IMR-90 (cell line): ENCODE results near the gene AXIN1. TPM values are rescaled to one million over a fixed set of nuclear protein-coding genes. Genes with fewer than 3 reads are reported as not detected.

Experiments used
- ATAC-seq: fragments of 200-7000 bp; cut with Tn5 transposase; 2 replicates; pipeline ENCODE4 v1.9.1; 2020; ENCODE audit warnings: low read depth, mild to moderate bottlenecking, moderate library complexity
- BruUV-seq: library from RNA; stranded (reverse); fragments of 400-500 nt; replicated peaks from 2 replicates; lab custom pipeline; 2021; lab: Mats Ljungman, UMichigan
- CTCF ChIA-PET: fragments of 300-600 bp; formaldehyde crosslinking; extraction: SDS; loops from one replicate; lab custom pipeline; 2021; ENCODE audit warnings: antibody characterized with exemption; lab: Yijun Ruan, JAX
- POLR2A ChIA-PET: fragments of 300-600 bp; sonication (Branson Sonifier 250); formaldehyde crosslinking; loops from one replicate; lab custom pipeline; 2022; ENCODE audit warnings: antibody characterized with exemption; ENCODE audit not compliant: unreplicated experiment; lab: Charles Lee
- DNase-seq: peaks from one replicate; pipeline ENCODE4 v3.0.0; 2013
- H2AFZ ChIP-seq: replicated peaks from 2 replicates; pipeline ENCODE3; 2013; ENCODE audit warnings: low read length, mild to moderate bottlenecking; ENCODE audit not compliant: poor library complexity
- H2AK5ac ChIP-seq: 2 replicates; pipeline ENCODE4 v1.6.1; 2013; ENCODE audit warnings: low read depth, low read length, inconsistent platforms
- H2AK9ac ChIP-seq: replicated peaks from 2 replicates; pipeline ENCODE3; 2013; ENCODE audit warnings: mild to moderate bottlenecking, low read depth, low read length, moderate library complexity; ENCODE audit not compliant: poor library complexity
- H2BK120ac ChIP-seq: 2 replicates; pipeline ENCODE4 v1.6.1; 2013; ENCODE audit warnings: low read depth, low read length, inconsistent platforms
- H2BK15ac ChIP-seq: 3 replicates; pipeline ENCODE4 v1.6.1; 2013; ENCODE audit warnings: low read depth, low read length, inconsistent platforms
- H2BK20ac ChIP-seq: 2 replicates; pipeline ENCODE4 v1.6.1; 2013; ENCODE audit warnings: low read depth, mild to moderate bottlenecking, inconsistent platforms, low read length, moderate library complexity
- H2BK5ac ChIP-seq: 2 replicates; pipeline ENCODE4 v1.6.1; 2013; ENCODE audit warnings: mild to moderate bottlenecking, low read depth, low read length, inconsistent platforms; ENCODE audit not compliant: poor library complexity, severe bottlenecking
- H3K14ac ChIP-seq: replicated peaks from 2 replicates; pipeline ENCODE4 v1.6.1; 2013; ENCODE audit warnings: low read depth, low read length, inconsistent platforms
- H3K18ac ChIP-seq: 2 replicates; pipeline ENCODE4 v1.6.1; 2013; ENCODE audit warnings: low read depth, low read length, control low read depth
- H3K23ac ChIP-seq: 2 replicates; pipeline ENCODE4 v1.6.1; 2013; ENCODE audit warnings: low read depth, low read length, inconsistent platforms
- H3K27ac ChIP-seq: 2 replicates; pipeline ENCODE4 v1.5.1; 2013; ENCODE audit warnings: mild to moderate bottlenecking, control low read depth, low read length; ENCODE audit not compliant: insufficient read depth
- H3K27me3 ChIP-seq: 2 replicates; pipeline ENCODE4 v1.6.1; 2013; ENCODE audit warnings: low read length; ENCODE audit not compliant: control insufficient read depth, insufficient read depth
- H3K36me3 ChIP-seq: 2 replicates; pipeline ENCODE4 v1.6.1; 2013; ENCODE audit warnings: low read length, mixed read lengths; ENCODE audit not compliant: control insufficient read depth, insufficient read depth
- H3K4ac ChIP-seq: 2 replicates; pipeline ENCODE4 v1.6.1; 2013; ENCODE audit warnings: low read depth, low read length, inconsistent platforms
- H3K4me1 ChIP-seq: 2 replicates; pipeline ENCODE4 v1.6.1; 2013; ENCODE audit warnings: low read length, mixed read lengths; ENCODE audit not compliant: control insufficient read depth, insufficient read depth
- H3K4me2 ChIP-seq: 2 replicates; pipeline ENCODE4 v1.6.1; 2013; ENCODE audit warnings: low read depth, mild to moderate bottlenecking, control low read depth, low read length, moderate library complexity
- H3K4me3 ChIP-seq: 2 replicates; pipeline ENCODE4 v1.5.1; 2013; ENCODE audit warnings: low read depth, mild to moderate bottlenecking, control low read depth, low read length, moderate library complexity; ENCODE audit not compliant: insufficient read depth
- H3K56ac ChIP-seq: 2 replicates; pipeline ENCODE4 v1.6.1; 2013; ENCODE audit warnings: low read length, inconsistent platforms; ENCODE audit not compliant: insufficient read depth; ENCODE audit errors: extremely low read depth
- H3K79me1 ChIP-seq, 2 experiments: 2 replicates each; pipeline ENCODE4 v1.6.1; 2013; ENCODE audit warnings: low read length in 2 of 2, inconsistent platforms in 1 of 2, low read depth in 1 of 2
- H3K9ac ChIP-seq: 2 replicates; pipeline ENCODE4 v1.6.1; 2013; ENCODE audit warnings: low read depth, low read length, control low read depth
- H3K9me1 ChIP-seq: 2 replicates; pipeline ENCODE4 v1.6.1; 2013; ENCODE audit warnings: low read length, inconsistent platforms; ENCODE audit not compliant: insufficient read depth
- H3K9me3 ChIP-seq: 2 replicates; pipeline ENCODE4 v1.6.1; 2013; ENCODE audit warnings: low read length; ENCODE audit not compliant: control insufficient read depth, insufficient read depth
- H4K20me1 ChIP-seq: 2 replicates; pipeline ENCODE4 v1.6.1; 2013; ENCODE audit warnings: low read length, inconsistent platforms; ENCODE audit not compliant: insufficient read depth
- H4K5ac ChIP-seq: 2 replicates; pipeline ENCODE4 v1.6.1; 2013; ENCODE audit warnings: mild to moderate bottlenecking, low read depth, low read length, control low read depth
- H4K8ac ChIP-seq, 2 experiments: 2 replicates each; pipeline ENCODE4 v1.6.1; 2013; ENCODE audit warnings: low read depth in 2 of 2, low read length in 2 of 2, control low read depth in 1 of 2, inconsistent platforms in 1 of 2
- H4K91ac ChIP-seq: 2 replicates; pipeline ENCODE4 v1.6.1; 2013; ENCODE audit warnings: low read depth, low read length, inconsistent platforms; ENCODE audit not compliant: insufficient read depth
- CEBPB ChIP-seq: IDR thresholded peaks from 2 replicates; pipeline ENCODE4 v1.6.1; 2012; ENCODE audit warnings: low read depth, low read length, improper control_type of control experiment
- CHD1 ChIP-seq: IDR thresholded peaks from 2 replicates; pipeline ENCODE4 v1.6.1; 2012; ENCODE audit warnings: low read depth, low read length, improper control_type of control experiment
- FOS ChIP-seq: fragments of 150-350 bp; IDR thresholded peaks from 2 replicates; pipeline ENCODE4 v1.6.1; 2016; ENCODE audit warnings: low read depth, low read length
- MAFK ChIP-seq: IDR thresholded peaks from 2 replicates; pipeline ENCODE4 v1.6.1; 2012; ENCODE audit warnings: low read depth, low read length, improper control_type of control experiment
- MAZ ChIP-seq: IDR thresholded peaks from 2 replicates; pipeline ENCODE4 v1.6.1; 2012; ENCODE audit warnings: low read depth, mild to moderate bottlenecking, low read length, improper control_type of control experiment, moderate library complexity, borderline replicate concordance
- MXI1 ChIP-seq: IDR thresholded peaks from 2 replicates; pipeline ENCODE4 v1.6.1; 2012; ENCODE audit warnings: low read depth, mild to moderate bottlenecking, low read length, moderate library complexity, borderline replicate concordance
- NFE2L2 ChIP-seq: fragments of 150-350 bp; IDR thresholded peaks from 2 replicates; pipeline ENCODE4 v1.6.1; 2016; ENCODE audit warnings: low read depth, mild to moderate bottlenecking, low read length
- POLR2A ChIP-seq: IDR thresholded peaks from 2 replicates; pipeline ENCODE4 v1.6.1; 2012; ENCODE audit warnings: mild to moderate bottlenecking, low read depth, low read length
- RAD21 ChIP-seq: IDR thresholded peaks from 2 replicates; pipeline ENCODE4 v1.6.1; 2012; ENCODE audit warnings: low read length, improper control_type of control experiment
- RCOR1 ChIP-seq: IDR thresholded peaks from 2 replicates; pipeline ENCODE4 v1.6.1; 2012; ENCODE audit warnings: mild to moderate bottlenecking, low read length, improper control_type of control experiment; ENCODE audit not compliant: insufficient replicate concordance
- RFX5 ChIP-seq: IDR thresholded peaks from 2 replicates; pipeline ENCODE4 v1.8.0; 2012; ENCODE audit warnings: low read depth, mild to moderate bottlenecking, low read length, moderate library complexity
- SMC3 ChIP-seq: fragments of 150-350 bp; IDR thresholded peaks from 2 replicates; pipeline ENCODE4 v1.6.1; 2016; ENCODE audit warnings: low read depth, mild to moderate bottlenecking, antibody characterized with exemption, low read length, moderate library complexity
- WGBS, 2 experiments: methylation state at CpG; one replicate each; pipeline versions ENCODE4 v1.1.5 to v1.1.7; 2013; ENCODE audit warnings: missing lambda C conversion rate in 2 of 2; ENCODE audit not compliant: insufficient read length in 1 of 2; ENCODE audit errors: extremely low coverage in 2 of 2; 5-methylcytosine and 5-hydroxymethylcytosine counted together
- dilution Hi-C: fragments of 300-500 bp; cut with HindIII; formaldehyde crosslinking; loops from one replicate; pipeline ENCODE4 v1.14.3; 2018; ENCODE audit warnings: low sequenced_read_pairs; ENCODE audit not compliant: unreplicated experiment
- in situ Hi-C: fragments of 300-500 bp; cut with MboI; formaldehyde crosslinking; loops from 3 replicates; pipeline ENCODE4 v1.14.3; 2019; ENCODE audit warnings: low sequenced_read_pairs, inconsistent platforms, mixed read lengths
- intact Hi-C: fragments of 100-400 bp; cut with micrococcal nuclease; formaldehyde crosslinking; loops from 2 replicates; pipeline ENCODE4 v1.10.0; 2022
- polyA plus RNA-seq, 3 experiments: library from polyadenylated mRNA; depleted of rRNA; stranded (reverse); fragments of >200 nt; gene quantifications; 2 replicates each; pipeline ENCODE4 v1.2.3, GENCODE V29; 2012; ENCODE audit warnings: low replicate concordance in 1 of 3
- total RNA-seq: library from RNA; depleted of rRNA; stranded (reverse); fragments of >200 nt; gene quantifications from 2 replicates; pipeline ENCODE4 v1.2.3, GENCODE V29; 2012
- TF ChIP-seq, protein P1 (sequence below): fragments of 150-350 bp; IDR thresholded peaks from 2 replicates; pipeline ENCODE4 v1.6.1; 2016; ENCODE audit warnings: low read depth, mild to moderate bottlenecking, low read length, moderate library complexity, borderline replicate concordance
- TF ChIP-seq, protein P2 (sequence below): fragments of 150-350 bp; IDR thresholded peaks from 2 replicates; pipeline ENCODE4 v1.6.1; 2017; ENCODE audit warnings: mild to moderate bottlenecking, antibody characterized with exemption, low read length, low read depth
- TF ChIP-seq, protein P3 (sequence below): conservative IDR thresholded peaks from 2 replicates; pipeline ENCODE4 v1.5.1; 2012; ENCODE audit warnings: mild to moderate bottlenecking, low read depth, low read length, improper control_type of control experiment

AXIN1 gene
- total and polyA plus RNA-seq, 2 of the 4 experiments (the other 2 are of a cell fraction): 10.9 to 14.2 TPM

DNA sequence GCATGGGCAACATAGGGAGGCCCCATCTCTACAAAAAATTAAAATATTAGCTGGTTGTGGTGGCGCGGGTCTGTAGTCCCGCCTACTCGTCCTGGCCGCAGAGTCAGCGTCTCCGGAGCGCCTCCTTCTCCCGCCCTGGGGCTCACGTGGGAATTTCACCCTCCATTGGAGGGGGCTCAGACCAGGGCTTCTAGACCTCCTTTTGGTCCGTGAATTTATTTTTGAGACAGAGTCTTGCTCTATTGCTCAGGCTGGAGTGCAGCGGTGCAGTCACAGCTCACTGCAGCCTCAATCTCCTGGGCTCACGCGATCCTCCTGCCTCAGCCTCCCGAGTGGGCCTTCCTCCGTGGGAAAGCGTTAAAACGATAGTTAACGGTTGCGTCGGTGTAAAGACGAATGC is 44.1 kb upstream of the AXIN1 start:
- H2AFZ ChIP-seq: peak overlapping the region; percentile 84
- intact Hi-C loops (loop anchor here (2.0 to 10.0 kb wide), 2 partner anchors 88 to 192 kb away; no protein-coding TSS in a partner anchor), in situ Hi-C loops (loop anchor here (10.0 kb wide), 1 partner anchor 248 kb away; the partner anchor contains the start of genes MCRIP2 and WDR90), dilution Hi-C loops (no loop called here)
- peaks cover 19% of the 10 kb centered on the region for H3K36me3 ChIP-seq
- ChIA-PET POLR2A (no interaction called here), CTCF (interaction anchor here (0.6 kb wide), 1 partner anchor 413 kb away, joined by 3 read pairs; no protein-coding TSS in a partner anchor)
- no peak overlapping the region for H2BK120ac ChIP-seq
- H3K18ac ChIP-seq: no peak overlapping the region
- H3K9me3 ChIP-seq: peaks cover 3% of the 10 kb centered on the region
- peak overlapping the region; percentile 58 to 68; a peak in 3 of 4 replicates for H4K8ac ChIP-seq
- peak overlapping the region; percentile 70 for H3K4me3 ChIP-seq
- no peak overlapping the region for H3K27ac ChIP-seq
- WGBS, 2 experiments: 5% methylated on average over 10 of the region's 22 CpGs; no CpG with 5 or more reads in 1 of the 2 experiments
- no peak overlapping the region for H2BK15ac ChIP-seq
- H2BK5ac ChIP-seq: no peak overlapping the region
- 0 out of 2 replicates have a peak, but pooled peaks cover 7% of the 10 kb centered on the region for H3K9me1 ChIP-seq
- H2AK9ac ChIP-seq: peak overlapping the region; percentile 33
- peak overlapping the region; percentile 63 for H3K9ac ChIP-seq
- H3K4me1 ChIP-seq: peaks cover 4% of the 10 kb centered on the region
- H3K23ac ChIP-seq: 0 out of 2 replicates have a peak overlapping the region, but pooled peaks have one; percentile 65
- peak overlapping the region; percentile 73; the same call in 1 of the 2 replicates for H3K14ac ChIP-seq
- H3K4ac ChIP-seq: peak overlapping the region; percentile 55; the same call in 1 of the 2 replicates
- no TSS peak for BruUV-seq
- no peaks in the 10 kb centered on the region for H3K27me3 ChIP-seq
- DNase-seq: peak; percentile 41
- 0 out of 2 replicates have a peak overlapping the region, but pooled peaks have one; percentile 67 for H2AK5ac ChIP-seq
- no peak overlapping the region; the same call in 1 of the 2 replicates for H4K91ac ChIP-seq
- peak; percentile 44 for ATAC-seq
- H2BK20ac ChIP-seq: no peak overlapping the region
- H4K20me1 ChIP-seq: peaks cover 15% of the 10 kb centered on the region; the same call in 1 of the 2 replicates
- peak overlapping the region; percentile 72 for H3K4me2 ChIP-seq
- H4K5ac ChIP-seq: 0 out of 2 replicates have a peak overlapping the region, but pooled peaks have one; percentile 3
- H3K79me1 ChIP-seq: peaks cover 4 to 35% of the 10 kb centered on the region in 2 experiments; a peak in 3 of 4 replicates
- H3K56ac ChIP-seq: no peak overlapping the region
- TF ChIP-seq CHD1 (no peak), RCOR1 (no peak), SMC3 (no peak), RAD21 (no peak), FOS (no peak), RFX5 (no peak), MAZ (peak; percentile 26; the same call in 1 of the 2 replicates), CEBPB (no peak), MAFK (no peak), NFE2L2 (no peak), POLR2A (no peak), MXI1 (no peak)
- TF ChIP-seq, protein P1, sequence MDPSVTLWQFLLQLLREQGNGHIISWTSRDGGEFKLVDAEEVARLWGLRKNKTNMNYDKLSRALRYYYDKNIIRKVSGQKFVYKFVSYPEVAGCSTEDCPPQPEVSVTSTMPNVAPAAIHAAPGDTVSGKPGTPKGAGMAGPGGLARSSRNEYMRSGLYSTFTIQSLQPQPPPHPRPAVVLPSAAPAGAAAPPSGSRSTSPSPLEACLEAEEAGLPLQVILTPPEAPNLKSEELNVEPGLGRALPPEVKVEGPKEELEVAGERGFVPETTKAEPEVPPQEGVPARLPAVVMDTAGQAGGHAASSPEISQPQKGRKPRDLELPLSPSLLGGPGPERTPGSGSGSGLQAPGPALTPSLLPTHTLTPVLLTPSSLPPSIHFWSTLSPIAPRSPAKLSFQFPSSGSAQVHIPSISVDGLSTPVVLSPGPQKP: no peak
- TF ChIP-seq, protein P2, sequence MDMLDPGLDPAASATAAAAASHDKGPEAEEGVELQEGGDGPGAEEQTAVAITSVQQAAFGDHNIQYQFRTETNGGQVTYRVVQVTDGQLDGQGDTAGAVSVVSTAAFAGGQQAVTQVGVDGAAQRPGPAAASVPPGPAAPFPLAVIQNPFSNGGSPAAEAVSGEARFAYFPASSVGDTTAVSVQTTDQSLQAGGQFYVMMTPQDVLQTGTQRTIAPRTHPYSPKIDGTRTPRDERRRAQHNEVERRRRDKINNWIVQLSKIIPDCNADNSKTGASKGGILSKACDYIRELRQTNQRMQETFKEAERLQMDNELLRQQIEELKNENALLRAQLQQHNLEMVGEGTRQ: peak; percentile 51
- TF ChIP-seq, protein P3, sequence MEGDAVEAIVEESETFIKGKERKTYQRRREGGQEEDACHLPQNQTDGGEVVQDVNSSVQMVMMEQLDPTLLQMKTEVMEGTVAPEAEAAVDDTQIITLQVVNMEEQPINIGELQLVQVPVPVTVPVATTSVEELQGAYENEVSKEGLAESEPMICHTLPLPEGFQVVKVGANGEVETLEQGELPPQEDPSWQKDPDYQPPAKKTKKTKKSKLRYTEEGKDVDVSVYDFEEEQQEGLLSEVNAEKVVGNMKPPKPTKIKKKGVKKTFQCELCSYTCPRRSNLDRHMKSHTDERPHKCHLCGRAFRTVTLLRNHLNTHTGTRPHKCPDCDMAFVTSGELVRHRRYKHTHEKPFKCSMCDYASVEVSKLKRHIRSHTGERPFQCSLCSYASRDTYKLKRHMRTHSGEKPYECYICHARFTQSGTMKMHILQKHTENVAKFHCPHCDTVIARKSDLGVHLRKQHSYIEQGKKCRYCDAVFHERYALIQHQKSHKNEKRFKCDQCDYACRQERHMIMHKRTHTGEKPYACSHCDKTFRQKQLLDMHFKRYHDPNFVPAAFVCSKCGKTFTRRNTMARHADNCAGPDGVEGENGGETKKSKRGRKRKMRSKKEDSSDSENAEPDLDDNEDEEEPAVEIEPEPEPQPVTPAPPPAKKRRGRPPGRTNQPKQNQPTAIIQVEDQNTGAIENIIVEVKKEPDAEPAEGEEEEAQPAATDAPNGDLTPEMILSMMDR: no peak
